HEK293 (cell line): ENCODE data around the gene DDX41.
A peak's percentile ranks its signal among the peaks of the same experiment; 100 is the strongest.

Experiments used
- CTCF ChIA-PET: fragments of 350-600 bp; formaldehyde crosslinking; extraction: SDS; loops from one replicate; lab custom pipeline; 2021; ENCODE audit warnings: antibody characterized with exemption; lab: Yijun Ruan, JAX
- POLR2A ChIA-PET: fragments of 300-600 bp; formaldehyde crosslinking; extraction: SDS; loops from one replicate; lab custom pipeline; 2020; ENCODE audit warnings: antibody characterized with exemption, inconsistent platforms; lab: Yijun Ruan, JAX
- H3K27ac ChIP-seq: fragments of 200-500 bp; sonication (Bioruptor generic); 2 replicates; pipeline ENCODE4 v1.5.1; 2014; ENCODE audit warnings: low read depth, low read length, control low read depth, inconsistent platforms; ENCODE audit errors: extremely low read depth
- H3K36me3 ChIP-seq, 2 experiments: fragments of 200-500 bp in 1 of 2; sonication (Bioruptor generic) in 1 of 2; 1 replicate in 1 of 2; 2 replicates in 1 of 2; pipeline ENCODE4 v1.5.1; 2014 to 2017; ENCODE audit warnings: inconsistent platforms in 2 of 2, low read length in 2 of 2; ENCODE audit not compliant: control insufficient read depth in 2 of 2, insufficient read depth in 1 of 2
- H3K4me1 ChIP-seq: fragments of 200-500 bp; sonication (Bioruptor generic); 2 replicates; pipeline ENCODE4 v1.5.1; 2014; ENCODE audit warnings: mild to moderate bottlenecking, low read length, inconsistent platforms; ENCODE audit not compliant: control insufficient read depth, insufficient read depth
- H3K4me3 ChIP-seq: 2 replicates; pipeline ENCODE4 v1.5.1; 2011; ENCODE audit warnings: low read depth, mild to moderate bottlenecking, control low read depth, low read length, moderate library complexity
- H3K9me3 ChIP-seq: fragments of 200-500 bp; sonication (Bioruptor generic); 2 replicates; pipeline ENCODE4 v1.5.1; 2014; ENCODE audit warnings: low read depth, low read length, inconsistent platforms; ENCODE audit not compliant: control insufficient read depth, insufficient read depth
- BCL11B ChIP-seq: fragments of 450-650 bp; formaldehyde crosslinking; IDR thresholded peaks from 2 replicates; pipeline ENCODE4 v1.5.1; 2016; ENCODE audit warnings: low read depth, missing biosample characterization, missing genetic modification characterization
- GFI1B ChIP-seq: fragments of 450-650 bp; formaldehyde crosslinking; IDR thresholded peaks from 2 replicates; pipeline ENCODE4 v1.5.1; 2016; ENCODE audit warnings: missing biosample characterization, missing genetic modification characterization
- GLI2 ChIP-seq: fragments of 450-650 bp; formaldehyde crosslinking; IDR thresholded peaks from 2 replicates; pipeline ENCODE4; 2017; ENCODE audit warnings: missing biosample characterization, missing genetic modification characterization, low read depth, borderline replicate concordance
- KLF10 ChIP-seq: fragments of 450-650 bp; IDR thresholded peaks from 2 replicates; pipeline ENCODE4 v1.5.1; 2018; ENCODE audit warnings: missing biosample characterization, mild to moderate bottlenecking, missing genetic modification characterization
- KLF8 ChIP-seq: fragments of 450-650 bp; formaldehyde crosslinking; IDR thresholded peaks from 2 replicates; pipeline ENCODE4 v1.5.1; 2016; ENCODE audit warnings: missing biosample characterization, missing genetic modification characterization
- SP7 ChIP-seq: fragments of 450-650 bp; formaldehyde crosslinking; IDR thresholded peaks from 2 replicates; pipeline ENCODE4 v1.5.1; 2016; ENCODE audit warnings: missing biosample characterization, missing genetic modification characterization
- TRIM28 ChIP-seq: IDR thresholded peaks from 2 replicates; pipeline ENCODE4 v1.6.1; 2011; ENCODE audit warnings: low read length, control low read depth, borderline replicate concordance
- YY2 ChIP-seq: fragments of 450-650 bp; formaldehyde crosslinking; IDR thresholded peaks from 2 replicates; pipeline ENCODE4 v1.5.1; 2016; ENCODE audit warnings: missing biosample characterization, missing genetic modification characterization
- ZBTB21 ChIP-seq: fragments of 450-650 bp; formaldehyde crosslinking; IDR thresholded peaks from 2 replicates; pipeline ENCODE4 v1.5.1; 2017; ENCODE audit warnings: missing biosample characterization, missing genetic modification characterization
- ZNF112 ChIP-seq: fragments of 450-650 bp; formaldehyde crosslinking; IDR thresholded peaks from 2 replicates; pipeline ENCODE4 v1.5.0; 2017; ENCODE audit warnings: missing biosample characterization, missing genetic modification characterization
- ZNF146 ChIP-seq: fragments of 450-650 bp; formaldehyde crosslinking; IDR thresholded peaks from 2 replicates; pipeline ENCODE4 v1.5.1; 2016; ENCODE audit warnings: missing biosample characterization, missing genetic modification characterization
- ZNF16 ChIP-seq: fragments of 450-650 bp; formaldehyde crosslinking; IDR thresholded peaks from 2 replicates; pipeline ENCODE4 v1.5.1; 2016; ENCODE audit warnings: low read depth, missing biosample characterization, missing genetic modification characterization
- ZNF211 ChIP-seq: fragments of 450-650 bp; formaldehyde crosslinking; IDR thresholded peaks from 2 replicates; pipeline ENCODE4 v1.5.1; 2016; ENCODE audit warnings: low read depth, missing biosample characterization, missing genetic modification characterization
- ZNF23 ChIP-seq: fragments of 450-650 bp; formaldehyde crosslinking; IDR thresholded peaks from 2 replicates; pipeline ENCODE4 v1.5.1; 2016; ENCODE audit warnings: missing biosample characterization, missing genetic modification characterization, borderline replicate concordance
- ZNF391 ChIP-seq: fragments of 450-650 bp; formaldehyde crosslinking; IDR thresholded peaks from 2 replicates; pipeline ENCODE4 v1.5.1; 2016; ENCODE audit warnings: low read depth, missing biosample characterization, missing genetic modification characterization, borderline replicate concordance
- ZNF394 ChIP-seq: fragments of 450-650 bp; formaldehyde crosslinking; IDR thresholded peaks from 2 replicates; pipeline ENCODE4 v1.5.1; 2016; ENCODE audit warnings: missing biosample characterization, missing genetic modification characterization, mild to moderate bottlenecking, moderate library complexity, borderline replicate concordance
- ZNF555 ChIP-seq: fragments of 450-650 bp; formaldehyde crosslinking; conservative IDR thresholded peaks from 2 replicates; pipeline ENCODE4 v1.5.1; 2017; ENCODE audit warnings: missing biosample characterization, mild to moderate bottlenecking, missing genetic modification characterization, inconsistent platforms
- ZNF629 ChIP-seq: fragments of 450-650 bp; formaldehyde crosslinking; IDR thresholded peaks from 2 replicates; pipeline ENCODE4 v1.5.1; 2017; ENCODE audit warnings: missing biosample characterization, missing genetic modification characterization
- ZNF654 ChIP-seq: fragments of 450-650 bp; formaldehyde crosslinking; IDR thresholded peaks from 2 replicates; pipeline ENCODE4 v1.5.1; 2016; ENCODE audit warnings: low read depth, missing biosample characterization, missing genetic modification characterization
- ZNF701 ChIP-seq: fragments of 450-650 bp; formaldehyde crosslinking; IDR thresholded peaks from 2 replicates; pipeline ENCODE4 v1.5.1; 2016; ENCODE audit warnings: missing biosample characterization, missing genetic modification characterization
- ZNF747 ChIP-seq: fragments of 450-650 bp; formaldehyde crosslinking; IDR thresholded peaks from 2 replicates; pipeline ENCODE4 v1.5.1; 2016; ENCODE audit warnings: missing biosample characterization, missing genetic modification characterization
- ZNF830 ChIP-seq: fragments of 450-650 bp; IDR thresholded peaks from 2 replicates; pipeline ENCODE4 v1.5.0; 2018; ENCODE audit warnings: missing biosample characterization, missing genetic modification characterization, low read depth, mild to moderate bottlenecking, moderate library complexity
- TF ChIP-seq, protein P1 (sequence below): fragments of 450-650 bp; formaldehyde crosslinking; IDR thresholded peaks from 2 replicates; pipeline ENCODE4 v1.5.0; 2017; ENCODE audit warnings: missing biosample characterization, missing genetic modification characterization, borderline replicate concordance
- TF ChIP-seq, protein P2 (sequence below): fragments of 450-650 bp; formaldehyde crosslinking; IDR thresholded peaks from 2 replicates; pipeline ENCODE4 v1.5.1; 2016; ENCODE audit warnings: missing biosample characterization, missing genetic modification characterization
- TF ChIP-seq, protein P3 (sequence below): fragments of 450-650 bp; formaldehyde crosslinking; IDR thresholded peaks from 2 replicates; pipeline ENCODE4; 2016; ENCODE audit warnings: missing biosample characterization, missing genetic modification characterization
- TF ChIP-seq, protein P4 (sequence below): fragments of 450-650 bp; formaldehyde crosslinking; IDR thresholded peaks from 2 replicates; pipeline ENCODE4 v1.5.1; 2017; ENCODE audit warnings: missing biosample characterization, missing genetic modification characterization
- TF ChIP-seq, protein P5 (sequence below): fragments of 450-650 bp; formaldehyde crosslinking; IDR thresholded peaks from 2 replicates; pipeline ENCODE4 v1.5.1; 2016; ENCODE audit warnings: missing biosample characterization, missing genetic modification characterization

The DDX41 gene

DNA sequence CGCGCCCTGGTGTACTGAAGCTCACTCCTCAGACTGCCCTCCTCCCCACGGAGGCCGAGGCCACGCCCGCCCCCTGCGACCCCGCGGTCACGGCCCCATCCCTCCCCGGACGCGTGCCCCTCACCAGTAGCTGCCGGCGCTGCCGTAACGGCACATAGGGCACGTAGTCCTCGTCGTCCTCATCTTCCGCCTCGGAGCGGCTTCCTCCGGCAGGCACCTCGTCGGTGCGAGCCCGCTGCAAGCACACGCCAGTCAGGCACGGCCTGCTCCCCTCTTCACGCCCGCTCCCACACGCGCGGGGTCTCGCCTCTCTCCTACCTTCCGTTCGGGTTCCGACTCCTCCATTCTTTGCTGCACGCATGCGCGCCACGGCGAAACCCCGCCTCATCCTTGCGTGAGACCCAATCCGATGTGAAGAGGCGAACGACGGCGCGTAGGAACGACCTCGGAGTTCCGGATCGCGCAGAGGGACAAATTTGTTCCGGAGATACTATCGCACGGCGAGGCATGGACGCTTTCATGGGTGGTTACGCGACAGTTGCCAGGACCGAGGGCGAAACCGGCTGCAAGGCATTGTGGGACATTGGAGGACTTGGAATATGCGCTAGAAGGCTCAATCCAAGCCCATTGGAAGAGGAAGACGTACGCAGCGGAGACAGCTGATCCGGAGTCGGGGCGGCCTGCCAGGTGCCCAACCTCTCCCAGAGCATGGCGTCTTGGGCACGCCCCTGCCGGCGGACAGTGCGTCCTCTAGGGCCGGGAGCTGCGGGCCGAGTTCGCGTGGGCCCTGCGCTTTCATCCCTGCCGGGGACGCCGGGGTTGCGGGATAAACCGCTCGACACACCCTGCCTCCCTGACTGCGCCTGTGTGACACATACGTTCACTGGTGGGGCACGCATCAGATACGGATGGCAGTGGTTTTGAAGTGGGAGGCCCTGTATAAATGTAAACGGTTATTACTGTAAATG, at the start of gene DDX41:
Gene DDX41, minus strand, starts transcription at position 361 of the 968 bp plus-strand sequence. Its CDS starts 16 bp downstream, at position 345.
- H3K27ac ChIP-seq: peak within 1 kb of the TSS; percentile 62
- CTCF ChIA-PET: interaction anchor here (1.5 to 2.0 kb wide), 4 partner anchors 14 to 208 kb away, joined by 4 to 15 read pairs (median 8); no protein-coding TSS in a partner anchor
- POLR2A ChIA-PET: interaction anchor here (0.5 to 2.8 kb wide), 11 partner anchors 10 to 168 kb away, joined by 3 to 22 read pairs (median 3); partner anchors contain the start of gene PDLIM7
- H3K9me3 ChIP-seq: no peaks in the 10 kb centered on the region
- H3K36me3 ChIP-seq: peaks cover 6 to 71% of the 10 kb centered on the region in 2 experiments
- peak within 1 kb of the TSS; percentile 99 for H3K4me3 ChIP-seq
- H3K4me1 ChIP-seq: no peaks in the 10 kb centered on the region; the same call in 1 of the 2 replicates
- TF ChIP-seq ZBTB21 (tag by site-specific recombination) (no peak; the same call in 1 of the 2 replicates), KLF8 (peak; percentile 96), ZNF701 (tag by site-specific recombination) (no peak), ZNF391 (tag by site-specific recombination) (peak; percentile 79; the same call in 1 of the 2 replicates), GFI1B (tag by site-specific recombination) (no peak), ZNF654 (tag by site-specific recombination) (no peak), ZNF394 (tag by site-specific recombination) (peak; percentile 96), ZNF112 (tag by site-specific recombination) (no peak), ZNF23 (no peak), ZNF211 (no peak), ZNF629 (peak; percentile 94), YY2 (tag by site-specific recombination) (peak; percentile 96), ZNF555 (tag by site-specific recombination) (no peak), ZNF16 (tag by site-specific recombination) (no peak; the same call in 1 of the 2 replicates), ZNF747 (tag by site-specific recombination) (no peak), SP7 (tag by site-specific recombination) (peak; percentile 93), TRIM28 (peak; percentile 64), KLF10 (tag by site-specific recombination) (peak; percentile 87), BCL11B (tag by site-specific recombination) (no peak), ZNF146 (tag by site-specific recombination) (no peak), ZNF830 (tag by site-specific recombination) (no peak), GLI2 (no peak)
- TF ChIP-seq, protein P1, sequence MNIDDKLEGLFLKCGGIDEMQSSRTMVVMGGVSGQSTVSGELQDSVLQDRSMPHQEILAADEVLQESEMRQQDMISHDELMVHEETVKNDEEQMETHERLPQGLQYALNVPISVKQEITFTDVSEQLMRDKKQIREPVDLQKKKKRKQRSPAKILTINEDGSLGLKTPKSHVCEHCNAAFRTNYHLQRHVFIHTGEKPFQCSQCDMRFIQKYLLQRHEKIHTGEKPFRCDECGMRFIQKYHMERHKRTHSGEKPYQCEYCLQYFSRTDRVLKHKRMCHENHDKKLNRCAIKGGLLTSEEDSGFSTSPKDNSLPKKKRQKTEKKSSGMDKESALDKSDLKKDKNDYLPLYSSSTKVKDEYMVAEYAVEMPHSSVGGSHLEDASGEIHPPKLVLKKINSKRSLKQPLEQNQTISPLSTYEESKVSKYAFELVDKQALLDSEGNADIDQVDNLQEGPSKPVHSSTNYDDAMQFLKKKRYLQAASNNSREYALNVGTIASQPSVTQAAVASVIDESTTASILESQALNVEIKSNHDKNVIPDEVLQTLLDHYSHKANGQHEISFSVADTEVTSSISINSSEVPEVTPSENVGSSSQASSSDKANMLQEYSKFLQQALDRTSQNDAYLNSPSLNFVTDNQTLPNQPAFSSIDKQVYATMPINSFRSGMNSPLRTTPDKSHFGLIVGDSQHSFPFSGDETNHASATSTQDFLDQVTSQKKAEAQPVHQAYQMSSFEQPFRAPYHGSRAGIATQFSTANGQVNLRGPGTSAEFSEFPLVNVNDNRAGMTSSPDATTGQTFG (tag by site-specific recombination): no peak
- TF ChIP-seq, protein P2, sequence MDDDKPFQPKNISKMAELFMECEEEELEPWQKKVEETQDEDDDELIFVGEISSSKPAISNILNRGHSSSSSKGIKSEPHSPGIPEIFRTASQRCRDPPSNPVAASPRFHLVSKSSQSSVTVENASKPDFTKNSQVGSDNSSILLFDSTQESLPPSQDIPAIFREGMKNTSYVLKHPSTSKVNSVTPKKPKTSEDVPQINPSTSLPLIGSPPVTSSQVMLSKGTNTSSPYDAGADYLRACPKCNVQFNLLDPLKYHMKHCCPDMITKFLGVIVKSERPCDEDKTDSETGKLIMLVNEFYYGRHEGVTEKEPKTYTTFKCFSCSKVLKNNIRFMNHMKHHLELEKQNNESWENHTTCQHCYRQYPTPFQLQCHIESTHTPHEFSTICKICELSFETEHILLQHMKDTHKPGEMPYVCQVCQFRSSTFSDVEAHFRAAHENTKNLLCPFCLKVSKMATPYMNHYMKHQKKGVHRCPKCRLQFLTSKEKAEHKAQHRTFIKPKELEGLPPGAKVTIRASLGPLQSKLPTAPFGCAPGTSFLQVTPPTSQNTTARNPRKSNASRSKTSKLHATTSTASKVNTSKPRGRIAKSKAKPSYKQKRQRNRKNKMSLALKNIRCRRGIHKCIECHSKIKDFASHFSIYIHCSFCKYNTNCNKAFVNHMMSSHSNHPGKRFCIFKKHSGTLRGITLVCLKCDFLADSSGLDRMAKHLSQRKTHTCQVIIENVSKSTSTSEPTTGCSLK (tag by site-specific recombination): no peak
- TF ChIP-seq, protein P3, sequence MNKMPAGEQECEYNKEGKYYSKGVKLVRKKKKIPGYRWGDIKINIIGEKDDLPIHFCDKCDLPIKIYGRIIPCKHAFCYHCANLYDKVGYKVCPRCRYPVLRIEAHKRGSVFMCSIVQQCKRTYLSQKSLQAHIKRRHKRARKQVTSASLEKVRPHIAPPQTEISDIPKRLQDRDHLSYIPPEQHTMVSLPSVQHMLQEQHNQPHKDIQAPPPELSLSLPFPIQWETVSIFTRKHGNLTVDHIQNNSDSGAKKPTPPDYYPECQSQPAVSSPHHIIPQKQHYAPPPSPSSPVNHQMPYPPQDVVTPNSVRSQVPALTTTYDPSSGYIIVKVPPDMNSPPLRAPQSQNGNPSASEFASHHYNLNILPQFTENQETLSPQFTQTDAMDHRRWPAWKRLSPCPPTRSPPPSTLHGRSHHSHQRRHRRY (tag by site-specific recombination): no peak
- TF ChIP-seq, protein P4, sequence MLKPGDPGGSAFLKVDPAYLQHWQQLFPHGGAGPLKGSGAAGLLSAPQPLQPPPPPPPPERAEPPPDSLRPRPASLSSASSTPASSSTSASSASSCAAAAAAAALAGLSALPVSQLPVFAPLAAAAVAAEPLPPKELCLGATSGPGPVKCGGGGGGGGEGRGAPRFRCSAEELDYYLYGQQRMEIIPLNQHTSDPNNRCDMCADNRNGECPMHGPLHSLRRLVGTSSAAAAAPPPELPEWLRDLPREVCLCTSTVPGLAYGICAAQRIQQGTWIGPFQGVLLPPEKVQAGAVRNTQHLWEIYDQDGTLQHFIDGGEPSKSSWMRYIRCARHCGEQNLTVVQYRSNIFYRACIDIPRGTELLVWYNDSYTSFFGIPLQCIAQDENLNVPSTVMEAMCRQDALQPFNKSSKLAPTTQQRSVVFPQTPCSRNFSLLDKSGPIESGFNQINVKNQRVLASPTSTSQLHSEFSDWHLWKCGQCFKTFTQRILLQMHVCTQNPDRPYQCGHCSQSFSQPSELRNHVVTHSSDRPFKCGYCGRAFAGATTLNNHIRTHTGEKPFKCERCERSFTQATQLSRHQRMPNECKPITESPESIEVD (tag by site-specific recombination): no peak
- TF ChIP-seq, protein P5, sequence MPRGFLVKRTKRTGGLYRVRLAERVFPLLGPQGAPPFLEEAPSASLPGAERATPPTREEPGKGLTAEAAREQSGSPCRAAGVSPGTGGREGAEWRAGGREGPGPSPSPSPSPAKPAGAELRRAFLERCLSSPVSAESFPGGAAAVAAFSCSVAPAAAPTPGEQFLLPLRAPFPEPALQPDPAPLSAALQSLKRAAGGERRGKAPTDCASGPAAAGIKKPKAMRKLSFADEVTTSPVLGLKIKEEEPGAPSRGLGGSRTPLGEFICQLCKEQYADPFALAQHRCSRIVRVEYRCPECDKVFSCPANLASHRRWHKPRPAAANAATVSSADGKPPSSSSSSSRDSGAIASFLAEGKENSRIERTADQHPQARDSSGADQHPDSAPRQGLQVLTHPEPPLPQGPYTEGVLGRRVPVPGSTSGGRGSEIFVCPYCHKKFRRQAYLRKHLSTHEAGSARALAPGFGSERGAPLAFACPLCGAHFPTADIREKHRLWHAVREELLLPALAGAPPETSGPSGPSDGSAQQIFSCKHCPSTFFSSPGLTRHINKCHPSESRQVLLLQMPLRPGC (tag by site-specific recombination): peak; percentile 90
